HG02610 (cell line): ENCODE data around the gene P3H4.
"Not testable (repeated sequence)": the region's sequence is repeated elsewhere in the genome, so short reads cannot be mapped to it uniquely, and the experiment has no call there.

ENCODE experiments used
- ATAC-seq: cut with Tn5 transposase; IDR thresholded peaks from one replicate; pipeline ENCODE4 v1.9.1; 2021; ENCODE audit warnings: mild to moderate bottlenecking, moderate library complexity; ENCODE audit not compliant: unreplicated experiment

Gene P3H4

DNA sequence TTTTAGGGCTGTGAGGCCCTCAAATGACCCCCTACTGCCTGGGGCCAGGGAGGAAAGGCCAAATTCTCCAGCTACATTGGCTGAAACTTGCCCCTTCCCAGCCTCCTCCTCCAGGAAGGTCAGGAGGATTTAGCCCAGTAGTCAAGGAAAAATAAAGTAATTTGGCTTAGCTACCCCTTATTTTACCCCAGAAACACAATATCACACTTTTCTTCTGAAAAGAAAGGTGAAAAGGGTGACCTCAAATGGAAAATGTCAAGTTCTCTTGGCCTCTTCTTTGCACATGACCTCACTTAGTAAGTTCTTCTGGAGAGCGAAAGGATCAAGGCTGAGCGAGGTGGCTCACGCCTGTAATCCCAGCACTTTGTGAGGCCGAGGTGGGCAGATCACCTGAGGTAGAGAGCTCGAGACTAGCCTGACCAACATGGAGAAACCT lies 17.2 kb downstream of the P3H4 start:
- no peak for ATAC-seq

DNA sequence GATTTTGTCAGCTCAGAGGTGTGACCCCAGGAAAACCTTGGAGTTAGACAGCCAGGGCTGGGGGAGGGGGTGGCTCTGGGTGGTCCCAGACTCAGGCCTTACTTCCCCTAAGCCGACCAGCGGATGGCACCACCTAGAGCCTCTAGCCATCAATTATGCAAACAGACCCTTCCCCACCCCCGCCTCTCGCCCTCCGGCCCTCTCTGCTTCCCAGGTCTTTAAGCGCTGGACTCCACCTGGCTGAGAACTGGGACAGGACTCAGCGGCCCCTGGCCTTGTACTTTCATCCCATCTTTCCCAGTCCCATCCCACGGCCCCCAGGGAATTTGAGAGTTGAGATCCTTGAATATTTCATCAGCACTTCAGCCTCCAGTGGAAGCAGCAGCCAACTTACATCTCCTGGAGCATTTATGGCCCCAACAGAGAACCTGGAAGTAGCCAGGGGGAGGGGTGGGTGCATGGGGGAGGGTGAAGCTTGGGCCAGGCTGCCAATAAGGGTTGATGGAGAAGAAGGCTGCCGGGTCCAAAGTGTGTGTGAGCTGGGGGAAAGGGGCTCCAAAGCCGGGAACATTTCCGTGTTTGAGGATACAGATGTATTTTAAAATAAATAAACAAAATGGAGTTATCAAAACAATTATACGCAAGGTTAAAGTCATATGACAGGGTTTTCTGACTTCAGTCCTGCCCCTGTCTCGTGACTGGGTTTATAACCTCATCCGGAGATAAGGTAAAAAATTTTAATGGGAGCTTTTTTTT lies 17.8 kb downstream of the P3H4 start:
- no peak for ATAC-seq

DNA sequence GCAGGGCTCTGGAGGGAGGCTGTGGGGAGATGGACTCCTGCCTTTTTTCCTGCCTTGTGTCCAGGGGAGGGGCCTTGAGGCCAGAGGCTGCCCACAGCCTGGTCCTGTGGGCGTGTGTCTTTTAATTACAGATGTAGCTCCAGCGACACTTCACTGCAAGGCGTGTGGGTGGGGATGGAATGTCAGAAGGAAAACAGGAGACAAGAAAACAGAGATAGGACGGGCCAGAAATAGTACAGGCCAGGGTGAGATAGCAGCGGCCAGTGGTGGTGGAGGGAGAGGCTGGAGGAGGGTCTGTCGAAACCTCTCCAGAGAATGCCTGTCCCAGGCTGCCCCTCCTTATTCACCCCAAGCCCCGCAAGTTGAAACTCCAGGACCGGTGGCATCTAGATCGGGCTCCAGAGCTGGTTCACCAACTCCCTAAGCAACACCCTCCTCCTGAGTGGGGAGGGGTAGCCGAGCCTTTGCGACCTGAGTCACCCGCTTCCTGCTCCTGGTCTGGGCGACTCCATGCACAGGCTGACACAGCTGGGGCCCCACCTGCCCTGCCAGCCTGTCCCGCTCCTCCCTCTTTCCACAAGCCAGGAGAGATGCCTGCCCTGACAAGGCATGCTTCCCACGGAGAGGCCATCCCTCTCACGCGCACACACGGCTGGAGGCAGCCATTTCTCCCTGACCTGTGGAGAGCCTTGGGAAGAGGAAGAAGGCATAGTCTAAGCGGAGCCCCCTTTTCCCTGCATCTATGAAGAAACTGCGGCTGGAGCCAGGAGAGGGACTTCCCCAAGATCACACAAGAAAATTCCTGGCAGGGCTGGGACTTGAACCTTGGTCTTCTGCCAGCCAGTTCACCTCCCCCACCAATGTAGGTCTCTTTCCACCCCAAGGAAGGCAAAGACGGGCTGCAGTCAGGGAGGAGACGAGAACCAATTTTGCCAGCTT lies 18.6 kb downstream of the P3H4 start:
- ATAC-seq: no peak

GRCh38 chr17:41787021-41787418 lies 24.7 kb downstream of the P3H4 start:
- ATAC-seq: no peak

DNA sequence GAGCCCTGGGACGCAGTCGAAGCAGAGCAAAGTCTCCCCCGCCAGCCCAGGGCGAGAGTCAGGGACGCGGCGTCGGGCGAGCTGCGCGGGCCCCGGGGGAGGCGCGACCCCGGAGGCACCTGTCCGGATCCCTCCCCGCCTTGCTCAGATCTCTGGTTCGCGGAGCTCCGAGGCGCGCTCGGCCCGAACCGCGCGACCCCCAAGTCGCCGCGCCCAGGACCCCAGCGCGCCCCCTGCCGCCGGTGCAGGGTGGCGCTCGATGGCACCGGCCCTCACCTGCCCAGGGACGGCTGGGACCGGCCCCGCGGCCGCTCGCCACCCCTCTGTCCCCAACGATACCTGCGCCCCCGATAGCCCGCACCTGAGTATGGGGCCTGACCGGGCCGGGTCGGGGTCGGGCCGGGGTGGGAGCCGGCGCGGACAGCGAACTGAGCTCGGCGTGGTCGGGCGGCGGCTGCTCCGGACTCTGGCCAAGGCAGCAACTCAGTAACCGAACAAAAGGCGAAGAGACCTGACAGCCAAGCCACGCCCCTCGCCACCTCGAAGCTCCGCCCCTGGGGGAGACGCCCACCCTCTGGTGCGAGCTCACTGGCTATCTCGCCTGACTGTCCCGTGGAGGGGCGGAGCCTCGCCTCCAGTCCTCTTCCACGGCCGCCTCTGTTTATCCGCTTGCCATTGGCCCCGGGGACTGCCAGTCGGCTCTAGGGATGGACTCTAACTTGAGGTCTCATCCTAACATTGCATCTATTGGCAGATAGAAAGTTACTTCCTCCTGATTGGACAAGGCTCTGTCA lies 25.3 kb downstream of the P3H4 start, which contains the start of gene JUP:
Gene JUP (minus strand): TSS at position 485 of the 794 bp plus-strand sequence. CDS start 14,857 bp downstream, outside the sequence.
- ATAC-seq: peak; percentile 62

GRCh38 chr17:41785859-41786226 lies 25.9 kb downstream of the P3H4 start:
- ATAC-seq: no peak

DNA sequence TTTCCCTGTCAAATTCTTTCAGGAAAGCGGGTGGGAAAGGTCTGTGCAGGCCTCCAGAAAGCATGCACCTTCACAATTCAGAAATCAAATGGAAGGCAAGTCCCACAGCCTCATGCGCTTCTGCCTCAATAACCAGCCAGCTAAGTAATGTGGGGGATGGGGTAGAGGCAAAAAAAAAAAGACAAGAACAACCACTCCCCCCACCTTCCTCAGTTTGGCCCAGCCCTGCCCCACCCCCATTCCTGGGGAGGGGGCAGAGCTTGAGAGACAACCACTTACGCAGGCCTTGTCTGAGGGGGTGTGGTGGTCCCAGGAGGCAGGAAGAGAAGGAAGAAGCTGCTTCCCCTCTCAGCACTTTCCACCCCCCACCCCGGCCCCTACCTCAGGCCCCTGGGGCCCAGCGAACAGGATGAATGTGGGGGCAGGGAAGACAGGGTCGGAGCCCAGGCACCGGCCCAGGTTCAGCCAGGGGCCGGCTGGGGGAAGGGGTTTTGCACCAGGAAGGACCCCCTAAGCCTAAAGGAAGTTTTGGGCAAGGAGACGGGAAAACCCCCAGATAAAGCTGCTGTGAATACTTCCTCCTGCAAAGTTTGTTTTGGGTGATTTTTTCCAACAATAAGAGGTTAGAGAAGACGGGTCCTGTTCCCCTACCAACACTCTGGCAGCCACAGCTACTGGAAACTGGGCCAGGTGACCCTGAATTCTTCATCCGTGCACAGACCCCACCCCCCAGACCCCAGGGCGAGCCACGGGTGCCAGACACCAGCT lies 26.5 kb downstream of the P3H4 start:
- no peak for ATAC-seq

GRCh38 chr17:41784207-41784744 lies 27.5 kb downstream of the P3H4 start:
- no peak for ATAC-seq

DNA sequence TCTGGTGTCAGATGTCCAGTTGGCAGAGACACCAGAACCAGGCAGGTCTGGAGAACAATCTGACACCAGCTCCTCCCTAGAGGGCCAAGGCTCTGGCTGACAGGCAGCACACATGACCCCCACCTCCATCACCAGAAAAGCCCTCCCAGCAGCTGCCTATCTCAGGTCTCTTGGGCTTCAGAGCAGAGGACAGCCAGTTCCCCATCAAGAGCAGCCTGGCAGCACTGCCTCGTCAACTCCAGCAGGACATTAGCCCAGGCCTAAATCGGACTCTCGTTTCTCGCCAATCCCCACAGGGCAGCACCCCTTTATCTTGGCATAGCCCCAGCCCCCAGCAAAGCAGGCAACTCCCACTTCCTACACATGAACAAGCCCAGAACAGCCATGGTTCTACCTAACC lies 29.6 kb downstream of the P3H4 start:
- no peak for ATAC-seq

GRCh38 chr17:41781404-41782110 lies 30.2 kb downstream of the P3H4 start:
- no peak for ATAC-seq

GRCh38 chr17:41779954-41780353 lies 31.8 kb downstream of the P3H4 start:
- no peak for ATAC-seq

DNA sequence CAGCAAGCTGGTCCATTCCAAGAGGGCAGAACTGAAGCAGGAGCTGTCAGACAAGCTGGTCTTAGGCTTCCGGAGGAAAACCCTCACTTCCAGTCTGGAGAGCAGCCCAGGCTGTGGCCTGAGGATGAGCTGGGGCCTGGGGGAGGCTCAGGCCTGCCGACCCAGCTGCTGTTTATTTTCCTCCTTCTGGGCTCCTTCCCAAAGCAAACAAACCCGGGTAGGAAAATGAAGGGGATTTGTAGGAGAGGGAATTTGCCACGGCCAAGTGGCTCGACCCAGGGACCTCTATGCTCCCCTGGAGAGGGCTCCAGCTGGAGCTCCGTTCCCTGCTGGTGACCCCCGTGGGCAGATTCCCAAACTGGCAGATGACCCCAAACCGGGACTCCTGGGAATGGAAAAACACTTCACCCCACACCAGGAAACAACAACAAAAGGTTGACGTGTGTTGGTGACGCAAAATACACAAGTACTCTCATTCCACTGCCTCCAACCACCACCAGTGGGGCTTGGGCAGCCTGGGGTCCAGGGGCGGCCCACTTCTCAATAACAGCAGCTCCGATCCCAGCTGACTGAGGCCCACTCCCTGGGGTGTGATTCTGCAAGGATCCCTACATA lies 34.1 kb downstream of the P3H4 start:
- ATAC-seq: no peak

- ATAC-seq: no peak
These were observed 34.6 kb downstream of the P3H4 start for GRCh38 chr17:41777157-41777573.

GRCh38 chr17:41776262-41776900 lies 35.4 kb downstream of the P3H4 start:
- ATAC-seq: not testable (repeated sequence)

DNA sequence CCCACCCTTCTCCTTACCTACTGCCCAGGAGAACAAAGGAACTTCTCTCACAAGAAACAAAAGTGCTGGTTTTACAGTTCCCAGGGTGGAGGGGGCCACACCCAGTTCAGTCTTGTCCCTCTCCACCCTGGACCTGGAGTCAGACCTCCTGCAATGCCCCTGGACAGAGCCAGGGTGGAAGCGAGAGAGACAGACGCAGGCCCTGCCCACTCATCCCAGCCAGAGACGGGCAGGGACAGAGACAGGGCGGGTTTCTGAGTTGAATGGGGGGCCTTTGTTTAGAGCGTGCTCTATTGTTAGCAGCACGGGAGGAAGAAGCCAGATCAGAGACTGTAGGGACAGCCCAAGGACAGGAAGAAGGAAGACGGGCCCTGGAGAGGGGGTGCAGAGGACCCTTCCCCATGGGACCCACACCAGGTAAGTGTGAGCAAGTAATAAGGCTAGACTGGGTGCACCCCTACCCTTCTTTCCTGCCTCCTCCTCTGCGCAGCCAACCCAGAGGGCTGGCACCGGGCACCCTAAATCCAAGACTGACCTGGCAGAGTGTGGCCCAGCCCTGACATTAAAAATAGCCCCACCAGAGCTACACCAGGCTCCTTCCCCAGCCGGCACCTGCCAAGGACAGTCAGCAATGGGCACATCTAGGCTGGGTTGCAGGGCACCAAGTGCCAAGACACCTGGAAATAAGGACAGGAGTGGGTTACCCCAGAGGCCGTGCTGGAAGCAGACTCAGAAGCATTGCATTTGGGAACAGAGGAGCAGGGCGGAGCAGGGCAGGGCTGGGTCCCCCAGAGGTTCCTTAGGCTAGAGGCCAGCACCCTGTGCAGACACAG lies 36.1 kb downstream of the P3H4 start:
- no peak for ATAC-seq

GRCh38 chr17:41773731-41774193 lies 38.0 kb downstream of the P3H4 start:
- ATAC-seq: no peak

GRCh38 chr17:41773190-41773588 lies 38.6 kb downstream of the P3H4 start:
- ATAC-seq: no peak
